ENCODE results near the gene CKMT1A. TPM values are rescaled to one million over a fixed set of nuclear protein-coding genes. Genes with fewer than 3 reads are reported as not detected.
"Not testable (repeated sequence)": the region's sequence is repeated elsewhere in the genome, so short reads cannot be mapped to it uniquely, and the experiment has no call there.

Gene CKMT1A
- not detected in 2 replicates for total RNA-seq

DNA sequence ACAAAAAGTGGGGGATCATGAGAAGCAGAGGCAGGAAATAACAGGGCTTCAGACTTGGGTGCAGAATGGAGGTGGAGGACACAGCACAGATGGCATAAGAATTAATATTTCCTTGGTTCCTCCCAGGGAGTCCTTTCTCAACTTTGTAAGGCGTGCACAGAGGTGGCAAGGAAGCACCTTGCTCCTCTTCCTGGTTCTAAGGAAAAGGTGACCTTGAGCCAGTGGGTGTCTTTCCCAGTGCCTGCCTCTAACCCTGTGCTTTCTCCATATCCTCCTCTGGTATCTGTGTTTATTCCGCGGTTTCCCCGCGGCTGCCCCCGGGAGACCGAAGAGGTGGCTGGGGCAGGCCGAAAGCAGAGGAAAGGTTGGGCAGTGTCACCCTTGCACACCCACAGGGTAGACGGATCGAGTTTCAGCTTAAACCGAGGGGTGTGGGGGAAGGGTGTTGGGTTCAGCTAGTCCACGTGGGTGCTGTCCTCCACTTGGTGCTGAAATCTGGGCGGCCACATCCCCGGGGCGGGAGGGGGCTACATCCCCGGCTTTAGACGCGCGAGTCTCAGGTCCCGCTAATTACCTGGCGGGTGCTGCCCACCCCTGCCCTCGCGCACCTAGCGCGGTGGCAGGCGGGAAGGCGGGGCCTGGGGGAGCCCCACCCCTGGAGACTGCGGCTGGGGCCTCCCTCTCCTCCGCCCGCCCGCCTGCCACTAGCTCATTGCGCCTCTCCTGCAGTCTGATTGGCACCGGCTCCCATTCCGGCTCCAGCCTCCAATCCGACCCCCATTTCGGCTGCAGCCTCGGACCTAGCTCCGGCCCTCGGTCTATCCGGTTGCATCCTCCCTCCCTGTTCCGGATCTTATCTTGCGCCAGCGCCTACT is at the start of gene CKMT1A:
Gene CKMT1A (plus strand): TSS at position 712 of the 875 bp plus-strand sequence. CDS start 192 bp downstream, outside the sequence.
- not testable (repeated sequence) for H3K4me1 ChIP-seq (ENCODE audit: insufficient read depth, low read length); H4K20me1 ChIP-seq (ENCODE audit: insufficient read depth, low read length); H3K4me2 ChIP-seq (ENCODE audit: insufficient read depth, low read length); H3K4me3 ChIP-seq (ENCODE audit: insufficient read depth, low read length); H3K79me2 ChIP-seq (ENCODE audit: insufficient read depth, low read length); H3K27me3 ChIP-seq (ENCODE audit: insufficient read depth, low read length); H3K9me3 ChIP-seq (ENCODE audit: low read depth, low read length); DNase-seq (ENCODE audit: insufficient read length, low spot score, missing footprints); H3K27ac ChIP-seq (ENCODE audit: low read depth, low read length); H2AFZ ChIP-seq (ENCODE audit: low read length); H3K36me3 ChIP-seq (ENCODE audit: insufficient read depth, low read length)

DNA sequence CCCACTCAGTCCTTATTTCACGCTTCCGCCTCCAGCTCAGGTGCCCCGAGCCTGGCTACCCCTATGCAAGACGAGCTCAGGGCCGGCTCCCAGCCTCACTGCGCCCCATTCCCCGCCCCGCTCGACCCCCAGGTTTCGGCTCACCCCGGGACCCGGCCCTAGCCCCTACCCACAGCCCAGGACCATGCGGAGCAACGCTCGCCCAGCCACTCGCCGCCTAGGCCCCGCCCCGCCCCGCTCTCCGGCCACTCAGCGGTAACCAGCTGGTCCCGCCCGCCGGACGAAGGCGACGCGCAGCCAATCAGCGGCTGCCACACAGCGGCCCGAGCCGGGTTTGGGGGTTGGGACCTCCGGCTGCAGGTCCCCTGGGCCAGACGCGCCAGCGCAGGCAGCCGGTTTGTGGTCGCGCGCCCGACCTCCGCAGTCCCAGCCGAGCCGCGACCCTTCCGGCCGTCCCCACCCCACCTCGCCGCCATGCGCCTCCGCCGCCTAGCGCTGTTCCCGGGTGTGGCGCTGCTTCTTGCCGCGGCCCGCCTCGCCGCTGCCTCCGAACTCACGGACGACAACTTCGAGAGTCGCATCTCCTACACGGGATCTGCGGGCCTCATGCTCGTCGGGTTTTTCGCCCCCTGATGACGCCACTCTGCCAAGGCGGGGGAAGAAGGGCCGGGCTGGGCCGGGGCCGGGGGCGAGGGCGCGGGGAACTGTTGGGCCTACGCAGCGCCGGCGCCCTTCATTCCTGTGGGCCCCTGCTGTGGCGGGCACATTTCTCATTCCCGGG is 44.8 kb upstream of the CKMT1A start, which contains the start of gene CATSPER2:
Gene CATSPER2 (minus strand): TSS at position 196 of the 781 bp plus-strand sequence. CDS start 783 bp downstream, outside the sequence.
- Histone ChIP-seq H3K4me2 (ENCODE audit: insufficient read depth, low read length) (no peak within 1 kb of the TSS), H3K36me3 (ENCODE audit: insufficient read depth, low read length) (no peaks in the 10 kb centered on the region)

GRCh38 chr15:43649430-43649926 is 44.2 kb upstream of the CKMT1A start:
- H2AFZ ChIP-seq (ENCODE audit: low read length); H3K4me2 ChIP-seq (ENCODE audit: insufficient read depth, low read length); H3K4me1 ChIP-seq (ENCODE audit: insufficient read depth, low read length); DNase-seq (ENCODE audit: insufficient read length, low spot score, missing footprints); H3K4me3 ChIP-seq (ENCODE audit: insufficient read depth, low read length); H3K36me3 ChIP-seq (ENCODE audit: insufficient read depth, low read length); H3K27me3 ChIP-seq (ENCODE audit: insufficient read depth, low read length); H3K9me3 ChIP-seq (ENCODE audit: low read depth, low read length); H4K20me1 ChIP-seq (ENCODE audit: insufficient read depth, low read length); H3K27ac ChIP-seq (ENCODE audit: low read depth, low read length); H3K79me2 ChIP-seq (ENCODE audit: insufficient read depth, low read length): not testable (repeated sequence)

More for the DNA sequence above, 44.8 kb upstream of the CKMT1A start, which contains the start of gene CATSPER2:
- no peak within 1 kb of the TSS for H2AFZ ChIP-seq (ENCODE audit: low read length)
- TF ChIP-seq, protein P1, sequence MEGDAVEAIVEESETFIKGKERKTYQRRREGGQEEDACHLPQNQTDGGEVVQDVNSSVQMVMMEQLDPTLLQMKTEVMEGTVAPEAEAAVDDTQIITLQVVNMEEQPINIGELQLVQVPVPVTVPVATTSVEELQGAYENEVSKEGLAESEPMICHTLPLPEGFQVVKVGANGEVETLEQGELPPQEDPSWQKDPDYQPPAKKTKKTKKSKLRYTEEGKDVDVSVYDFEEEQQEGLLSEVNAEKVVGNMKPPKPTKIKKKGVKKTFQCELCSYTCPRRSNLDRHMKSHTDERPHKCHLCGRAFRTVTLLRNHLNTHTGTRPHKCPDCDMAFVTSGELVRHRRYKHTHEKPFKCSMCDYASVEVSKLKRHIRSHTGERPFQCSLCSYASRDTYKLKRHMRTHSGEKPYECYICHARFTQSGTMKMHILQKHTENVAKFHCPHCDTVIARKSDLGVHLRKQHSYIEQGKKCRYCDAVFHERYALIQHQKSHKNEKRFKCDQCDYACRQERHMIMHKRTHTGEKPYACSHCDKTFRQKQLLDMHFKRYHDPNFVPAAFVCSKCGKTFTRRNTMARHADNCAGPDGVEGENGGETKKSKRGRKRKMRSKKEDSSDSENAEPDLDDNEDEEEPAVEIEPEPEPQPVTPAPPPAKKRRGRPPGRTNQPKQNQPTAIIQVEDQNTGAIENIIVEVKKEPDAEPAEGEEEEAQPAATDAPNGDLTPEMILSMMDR (IDR thresholded peaks at IDR 0.05; ENCODE audit: extremely low read depth, low read depth, low read length), result no peak
- no peaks in the 10 kb centered on the region for H3K4me1 ChIP-seq (ENCODE audit: insufficient read depth, low read length)
- no peak for DNase-seq (ENCODE audit: insufficient read length, low spot score, missing footprints)
- no peaks in the 10 kb centered on the region for H3K27me3 ChIP-seq (ENCODE audit: insufficient read depth, low read length)
- no peaks in the 10 kb centered on the region for H3K79me2 ChIP-seq (ENCODE audit: insufficient read depth, low read length)
- H3K27ac ChIP-seq (ENCODE audit: low read depth, low read length), result no peak within 1 kb of the TSS
- H3K4me3 ChIP-seq (ENCODE audit: insufficient read depth, low read length), result no peak within 1 kb of the TSS
- H3K9me3 ChIP-seq (ENCODE audit: low read depth, low read length), result no peaks in the 10 kb centered on the region
- H4K20me1 ChIP-seq (ENCODE audit: insufficient read depth, low read length), result no peaks in the 10 kb centered on the region

GRCh38 chr15:43659727-43660126 is 33.9 kb upstream of the CKMT1A start:
- H3K4me1 ChIP-seq (ENCODE audit: insufficient read depth, low read length); H2AFZ ChIP-seq (ENCODE audit: low read length); DNase-seq (ENCODE audit: insufficient read length, low spot score, missing footprints); H3K79me2 ChIP-seq (ENCODE audit: insufficient read depth, low read length); H3K27ac ChIP-seq (ENCODE audit: low read depth, low read length); H3K36me3 ChIP-seq (ENCODE audit: insufficient read depth, low read length); H3K9me3 ChIP-seq (ENCODE audit: low read depth, low read length); H4K20me1 ChIP-seq (ENCODE audit: insufficient read depth, low read length); H3K4me3 ChIP-seq (ENCODE audit: insufficient read depth, low read length); H3K4me2 ChIP-seq (ENCODE audit: insufficient read depth, low read length); H3K27me3 ChIP-seq (ENCODE audit: insufficient read depth, low read length): not testable (repeated sequence)

DNA sequence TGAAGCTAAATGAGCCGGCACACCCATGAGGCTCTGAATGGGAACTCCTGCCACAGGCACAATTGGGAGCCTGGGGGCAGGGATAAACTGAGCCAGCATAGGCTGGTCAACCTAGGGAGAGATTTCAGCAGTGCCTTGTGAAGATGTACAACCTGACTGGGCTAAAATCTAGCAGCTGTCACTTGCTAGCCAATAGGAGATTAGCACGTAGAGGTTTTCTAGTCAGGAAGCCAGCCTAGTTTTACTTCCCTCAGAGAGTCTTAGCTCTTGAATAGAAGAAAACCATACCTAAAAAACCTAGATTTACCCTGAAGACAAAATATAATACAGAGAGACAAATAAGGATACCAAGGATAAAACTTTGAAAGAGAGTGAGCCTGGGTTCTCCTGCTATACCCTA is 31.4 kb upstream of the CKMT1A start:
- not testable (repeated sequence) for H3K4me2 ChIP-seq (ENCODE audit: insufficient read depth, low read length); H3K27me3 ChIP-seq (ENCODE audit: insufficient read depth, low read length); H3K4me3 ChIP-seq (ENCODE audit: insufficient read depth, low read length); H4K20me1 ChIP-seq (ENCODE audit: insufficient read depth, low read length); H3K79me2 ChIP-seq (ENCODE audit: insufficient read depth, low read length); H3K27ac ChIP-seq (ENCODE audit: low read depth, low read length); H3K9me3 ChIP-seq (ENCODE audit: low read depth, low read length); DNase-seq (ENCODE audit: insufficient read length, low spot score, missing footprints); H3K4me1 ChIP-seq (ENCODE audit: insufficient read depth, low read length); H3K36me3 ChIP-seq (ENCODE audit: insufficient read depth, low read length); H2AFZ ChIP-seq (ENCODE audit: low read length)

DNA sequence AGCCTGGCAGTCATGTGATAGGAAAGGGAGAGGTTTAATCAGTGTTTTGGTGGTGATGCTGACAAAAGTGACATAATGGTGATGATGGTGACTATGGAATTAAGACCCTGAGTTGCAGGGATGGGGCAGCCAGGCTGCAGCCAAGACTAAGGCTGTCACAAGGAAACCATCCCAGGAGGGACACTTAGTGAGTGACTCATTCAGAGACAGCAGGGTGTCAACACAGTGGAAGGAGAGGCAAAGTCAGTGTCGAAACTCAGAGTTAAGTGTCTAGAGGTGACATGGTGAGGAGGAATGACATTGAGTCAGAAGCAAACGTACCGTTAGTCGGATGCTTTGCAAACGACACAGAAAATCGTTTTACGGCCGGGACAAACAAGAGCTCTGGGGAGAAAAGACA is 30.3 kb upstream of the CKMT1A start:
- not testable (repeated sequence) for DNase-seq (ENCODE audit: insufficient read length, low spot score, missing footprints); H3K27me3 ChIP-seq (ENCODE audit: insufficient read depth, low read length); H3K9me3 ChIP-seq (ENCODE audit: low read depth, low read length); H3K4me3 ChIP-seq (ENCODE audit: insufficient read depth, low read length); H2AFZ ChIP-seq (ENCODE audit: low read length); H3K4me2 ChIP-seq (ENCODE audit: insufficient read depth, low read length); H3K4me1 ChIP-seq (ENCODE audit: insufficient read depth, low read length); H3K79me2 ChIP-seq (ENCODE audit: insufficient read depth, low read length); H3K36me3 ChIP-seq (ENCODE audit: insufficient read depth, low read length); H4K20me1 ChIP-seq (ENCODE audit: insufficient read depth, low read length); H3K27ac ChIP-seq (ENCODE audit: low read depth, low read length)

- not testable (repeated sequence) for H3K9me3 ChIP-seq (ENCODE audit: low read depth, low read length); H3K36me3 ChIP-seq (ENCODE audit: insufficient read depth, low read length); H3K27me3 ChIP-seq (ENCODE audit: insufficient read depth, low read length); H3K4me1 ChIP-seq (ENCODE audit: insufficient read depth, low read length); H4K20me1 ChIP-seq (ENCODE audit: insufficient read depth, low read length); H3K27ac ChIP-seq (ENCODE audit: low read depth, low read length); H3K79me2 ChIP-seq (ENCODE audit: insufficient read depth, low read length); H2AFZ ChIP-seq (ENCODE audit: low read length); DNase-seq (ENCODE audit: insufficient read length, low spot score, missing footprints); H3K4me2 ChIP-seq (ENCODE audit: insufficient read depth, low read length); H3K4me3 ChIP-seq (ENCODE audit: insufficient read depth, low read length)
These were observed 27.5 kb upstream of the CKMT1A start for GRCh38 chr15:43666177-43666576.

GRCh38 chr15:43674175-43674574 is 19.5 kb upstream of the CKMT1A start:
- DNase-seq (ENCODE audit: insufficient read length, low spot score, missing footprints); H3K9me3 ChIP-seq (ENCODE audit: low read depth, low read length): not testable (repeated sequence)

More at GRCh38 chr15:43674175-43674574, 19.5 kb upstream of the CKMT1A start:
- not testable (repeated sequence) for H3K4me3 ChIP-seq (ENCODE audit: insufficient read depth, low read length); H3K79me2 ChIP-seq (ENCODE audit: insufficient read depth, low read length); H2AFZ ChIP-seq (ENCODE audit: low read length); H3K4me2 ChIP-seq (ENCODE audit: insufficient read depth, low read length); H4K20me1 ChIP-seq (ENCODE audit: insufficient read depth, low read length); H3K27me3 ChIP-seq (ENCODE audit: insufficient read depth, low read length); H3K36me3 ChIP-seq (ENCODE audit: insufficient read depth, low read length); H3K27ac ChIP-seq (ENCODE audit: low read depth, low read length); H3K4me1 ChIP-seq (ENCODE audit: insufficient read depth, low read length)

All from osteoblast (primary cell).